Mesothelial cell of epicardium (in vitro differentiated cells): Measurements from ENCODE around the gene CHKA. TPM values are rescaled to one million over a fixed set of nuclear protein-coding genes. Genes with fewer than 3 reads are reported as not detected.

Experiments used
- DNase-seq, 2 experiments: peaks; one replicate each; pipeline ENCODE4 v3.0.0; 2021; ENCODE audit warnings: low spot score in 2 of 2; ENCODE audit not compliant: unreplicated experiment in 2 of 2
- H3K27ac Mint-ChIP-seq: 2 replicates; pipeline ENCODE4 v1.8.0; 2021; ENCODE audit warnings: mixed read lengths
- H3K27me3 Mint-ChIP-seq: 2 replicates; pipeline ENCODE4 v1.8.0; 2021; ENCODE audit warnings: low read depth, mixed read lengths
- H3K36me3 Mint-ChIP-seq: 2 replicates; pipeline ENCODE4 v1.8.0; 2021; ENCODE audit warnings: mixed read lengths
- H3K4me1 Mint-ChIP-seq: 2 replicates; pipeline ENCODE4 v1.8.0; 2021; ENCODE audit warnings: mixed read lengths
- H3K4me3 Mint-ChIP-seq: 2 replicates; pipeline ENCODE4 v1.8.0; 2021; ENCODE audit warnings: mild to moderate bottlenecking, moderate library complexity, mixed read lengths
- H3K9me3 Mint-ChIP-seq: 2 replicates; pipeline ENCODE4 v1.8.0; 2021; ENCODE audit warnings: mixed read lengths
- CTCF ChIP-seq: fragments of 200-600 bp; sonication (generic); IDR thresholded peaks from one replicate; pipeline ENCODE4 v1.5.0; 2021; ENCODE audit warnings: antibody characterized with exemption; ENCODE audit not compliant: unreplicated experiment
- total RNA-seq: library from RNA; stranded (reverse); gene quantifications from 3 replicates; pipeline ENCODE4 v1.2.1, GENCODE V29; 2021

CHKA gene
- total RNA-seq, 1 donor from 2014 or later, result 74.4 TPM

- no peak for TF ChIP-seq CTCF
- Mint-ChIP-seq H3K4me1 (peaks cover 39% of the 10 kb centered on the region), H3K9me3 (no peaks in the 10 kb centered on the region), H3K27me3 (peaks cover 7% of the 10 kb centered on the region), H3K36me3 (no peaks in the 10 kb centered on the region), H3K4me3 (no peak overlapping the region), H3K27ac (no peak overlapping the region)
- no peak for DNase-seq
Measured at GRCh38 chr11:68007498-68008380, 113.4 kb downstream of the CHKA start.

DNA sequence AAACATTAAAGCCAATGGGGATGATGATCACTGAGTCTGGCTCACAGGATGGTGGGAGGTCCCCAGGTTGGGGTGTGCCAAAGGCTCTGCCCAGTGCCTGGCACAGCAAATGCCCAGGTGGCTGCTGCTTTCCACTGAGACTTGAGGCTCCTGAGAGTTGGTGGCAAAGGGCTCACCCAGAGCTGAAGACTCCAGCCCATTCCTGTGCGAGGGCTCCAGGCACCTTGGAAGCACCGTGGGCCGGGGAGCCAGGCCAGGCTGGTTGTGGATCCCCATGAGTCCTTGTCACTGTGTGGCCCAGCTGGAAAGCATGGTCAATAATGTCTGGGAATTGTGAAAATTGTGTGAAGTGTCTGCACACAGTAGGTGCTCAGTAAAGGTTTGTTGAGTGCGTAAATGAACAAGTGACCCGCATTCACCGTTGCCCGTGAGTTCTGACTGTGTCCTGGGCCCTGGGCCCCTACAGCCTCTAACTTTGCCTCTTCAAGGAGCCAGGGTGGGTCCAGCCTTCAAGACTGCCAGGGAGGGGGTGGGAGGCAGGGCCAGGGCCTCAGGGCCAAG is 114.5 kb downstream of the CHKA start:
- no peak for TF ChIP-seq CTCF
- H3K36me3 Mint-ChIP-seq, result no peaks in the 10 kb centered on the region
- H3K27me3 Mint-ChIP-seq, result peaks cover 9% of the 10 kb centered on the region
- peaks cover 40% of the 10 kb centered on the region for H3K4me1 Mint-ChIP-seq
- H3K27ac Mint-ChIP-seq, result no peak overlapping the region
- no peak overlapping the region for H3K4me3 Mint-ChIP-seq
- H3K9me3 Mint-ChIP-seq, result no peaks in the 10 kb centered on the region
- no peak for DNase-seq

DNA sequence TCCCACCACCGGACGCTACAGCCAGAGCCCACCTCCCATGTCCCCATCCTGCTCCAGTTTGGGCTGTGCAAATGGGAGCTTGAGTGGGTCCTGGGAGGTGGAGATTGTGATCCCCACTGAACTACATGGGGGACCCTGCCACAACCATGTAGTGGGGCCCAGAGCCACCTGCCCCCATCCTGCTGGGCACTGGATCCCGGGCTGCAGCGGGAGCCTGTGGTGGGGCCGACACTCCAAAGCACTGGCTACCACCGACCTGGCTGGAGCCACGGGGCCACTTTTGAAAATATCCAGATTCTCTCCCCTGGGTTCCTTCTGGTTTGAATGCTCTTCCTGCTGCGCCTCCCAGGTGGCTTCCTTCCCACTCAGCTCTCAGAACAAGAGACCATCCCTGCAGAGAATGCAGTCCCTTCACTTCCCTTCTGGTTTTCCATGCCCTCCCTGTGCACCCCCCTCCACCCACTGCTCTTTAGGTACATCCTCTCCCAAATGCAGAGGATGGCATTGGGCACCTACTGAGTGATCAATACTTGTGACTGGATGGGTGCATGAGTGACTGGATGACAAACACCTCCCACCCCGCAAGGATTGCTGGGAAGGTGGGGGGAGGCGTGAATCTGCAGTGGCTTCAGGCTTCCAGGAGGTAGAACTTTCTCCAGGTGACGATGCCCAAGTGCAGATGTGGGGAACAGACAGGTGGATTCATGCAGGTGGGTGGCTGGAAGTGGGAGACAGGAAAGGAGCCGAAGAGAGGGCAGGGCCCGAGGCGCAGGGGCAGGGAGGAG is 116.4 kb downstream of the CHKA start:
- no peaks in the 10 kb centered on the region for H3K9me3 Mint-ChIP-seq
- DNase-seq, result no peak
- peak overlapping the region; percentile 71 for H3K4me3 Mint-ChIP-seq
- peaks cover 23% of the 10 kb centered on the region for H3K4me1 Mint-ChIP-seq
- no peak for TF ChIP-seq CTCF
- H3K36me3 Mint-ChIP-seq, result no peaks in the 10 kb centered on the region
- peaks cover 9% of the 10 kb centered on the region for H3K27me3 Mint-ChIP-seq
- H3K27ac Mint-ChIP-seq, result no peak overlapping the region

- peaks cover 16% of the 10 kb centered on the region for H3K4me1 Mint-ChIP-seq
- no peak for TF ChIP-seq CTCF
- H3K27ac Mint-ChIP-seq, result peak within 1 kb of the TSS; percentile 53
- peak within 1 kb of the TSS; percentile 71 for H3K4me3 Mint-ChIP-seq
- no peaks in the 10 kb centered on the region for H3K36me3 Mint-ChIP-seq
- no peaks in the 10 kb centered on the region for H3K9me3 Mint-ChIP-seq
- H3K27me3 Mint-ChIP-seq, result peaks cover 9% of the 10 kb centered on the region
- no peak for DNase-seq
Measured at GRCh38 chr11:68003846-68004550, 117.2 kb downstream of the CHKA start, which contains the start of gene UNC93B1. UNC93B1 (minus strand) TSS chr11:68004097; CDS start chr11:68004043, 54 bp downstream.
